Endothelial cell of umbilical vein (primary cell): ENCODE measurements around the gene ST6GAL2. TPM values are rescaled to one million over a fixed set of nuclear protein-coding genes. Genes with fewer than 3 reads are reported as not detected.

Experiments
- BruUV-seq: library from RNA; stranded (reverse); fragments of 400-500 nt; replicated peaks from 2 replicates; lab custom pipeline; 2021; lab: Mats Ljungman, UMichigan
- CTCF ChIA-PET: fragments of 300-600, 350-600 bp; sonication (Branson Sonifier 250); formaldehyde crosslinking; loops from one replicate; lab custom pipeline; 2021; ENCODE audit warnings: antibody characterized with exemption, inconsistent platforms; lab: Charles Lee
- POLR2A ChIA-PET: fragments of 300-600, 350-600 bp; sonication (Branson Sonifier 250); formaldehyde crosslinking; loops from one replicate; lab custom pipeline; 2021; ENCODE audit warnings: antibody characterized with exemption, inconsistent platforms; lab: Charles Lee
- DNase-seq: peaks from one replicate; pipeline ENCODE4 v3.0.0-alpha.2; 2011; ENCODE audit warnings: low read depth, low spot score
- FAIRE-seq: peaks from 2 replicates; lab custom pipeline; 2011; peaks lifted over from hg19 to GRCh38; lab: Jason Lieb, UNC
- H2AFZ ChIP-seq: 2 replicates; pipeline ENCODE4 v1.6.0; 2012; ENCODE audit warnings: low read depth, low read length, control low read depth, inconsistent platforms
- H3K27ac ChIP-seq: 2 replicates; pipeline ENCODE4 v1.5.1; 2011; ENCODE audit warnings: low read depth, mild to moderate bottlenecking, control low read depth, low read length, moderate library complexity; ENCODE audit not compliant: insufficient read depth
- H3K27me3 ChIP-seq, 2 experiments: 2 replicates each; pipeline versions ENCODE4 v1.6.0 to v1.6.1; 2011; ENCODE audit warnings: low read length in 2 of 2, mixed read lengths in 1 of 2; ENCODE audit not compliant: control insufficient read depth in 2 of 2, insufficient read depth in 2 of 2
- H3K36me3 ChIP-seq, 2 experiments: 2 replicates in 1 of 2; 3 replicates in 1 of 2; pipeline ENCODE4 v1.5.1; 2011; ENCODE audit warnings: low read length in 2 of 2, mild to moderate bottlenecking in 1 of 2, moderate library complexity in 1 of 2; ENCODE audit not compliant: control insufficient read depth in 2 of 2, insufficient read depth in 2 of 2; ENCODE audit errors: extremely low read depth in 1 of 2
- H3K4me1 ChIP-seq: 3 replicates; pipeline ENCODE4 v1.5.1; 2011; ENCODE audit warnings: mild to moderate bottlenecking, low read length; ENCODE audit not compliant: control insufficient read depth, insufficient read depth; ENCODE audit errors: extremely low read depth
- H3K4me2 ChIP-seq: 2 replicates; pipeline ENCODE4 v1.6.1; 2011; ENCODE audit warnings: low read length, control low read depth, mixed read lengths; ENCODE audit not compliant: insufficient read depth
- H3K4me3 ChIP-seq, 3 experiments: fragments of 200-600 bp in 1 of 3; sonication (generic), shearing (Covaris generic) in 1 of 3; replicated peaks in 1 of 3; 2 replicates each; pipeline ENCODE4 v1.5.1; 2011 to 2016; ENCODE audit warnings: control low read depth in 3 of 3, low read length in 3 of 3, mild to moderate bottlenecking in 2 of 3, inconsistent platforms in 1 of 3, low read depth in 1 of 3, moderate library complexity in 1 of 3; ENCODE audit not compliant: insufficient read depth in 1 of 3
- H3K79me2 ChIP-seq: 2 replicates; pipeline ENCODE4 v1.6.0; 2012; ENCODE audit warnings: low read length, inconsistent platforms; ENCODE audit not compliant: control insufficient read depth, insufficient read depth
- H3K9ac ChIP-seq: replicated peaks from 2 replicates; pipeline ENCODE3; 2011; ENCODE audit warnings: low read length, control low read depth; ENCODE audit not compliant: insufficient read depth; ENCODE audit errors: extremely low read depth
- H3K9me1 ChIP-seq: replicated peaks from 3 replicates; pipeline ENCODE4 v1.6.0; 2011; ENCODE audit warnings: mild to moderate bottlenecking, low read length; ENCODE audit not compliant: control insufficient read depth, insufficient read depth; ENCODE audit errors: extremely low read depth
- H3K9me3 ChIP-seq: replicated peaks from 2 replicates; pipeline ENCODE4 v1.5.1; 2012; ENCODE audit warnings: low read length, inconsistent platforms; ENCODE audit not compliant: control insufficient read depth, insufficient read depth
- H4K20me1 ChIP-seq: replicated peaks from 2 replicates; pipeline ENCODE3; 2011; ENCODE audit warnings: mild to moderate bottlenecking, low read length; ENCODE audit not compliant: control insufficient read depth, insufficient read depth; ENCODE audit errors: extremely low read depth
- CTCF ChIP-seq, 2 donors: IDR thresholded peaks; 1 replicate in 1 of 2; 2 replicates in 1 of 2; pipeline ENCODE4 v1.5.1; 2011; ENCODE audit warnings: low read length in 2 of 2, mild to moderate bottlenecking in 2 of 2, moderate library complexity in 2 of 2, control low read depth in 1 of 2, inconsistent platforms in 1 of 2, low read depth in 1 of 2; ENCODE audit not compliant: insufficient read depth in 1 of 2; ENCODE audit errors: extremely low read depth in 1 of 2
- EZH2 ChIP-seq: IDR thresholded peaks from 2 replicates; pipeline ENCODE4 v1.6.1; 2012; ENCODE audit warnings: borderline replicate concordance, low read depth, mild to moderate bottlenecking, moderate library complexity, low read length, inconsistent platforms; ENCODE audit not compliant: severe bottlenecking
- FOS ChIP-seq: IDR thresholded peaks from 2 replicates; pipeline ENCODE4 v1.6.1; 2011; ENCODE audit warnings: mild to moderate bottlenecking, low read length, moderate library complexity, borderline replicate concordance; ENCODE audit not compliant: insufficient read depth
- GATA2 ChIP-seq: IDR thresholded peaks from 2 replicates; pipeline ENCODE4 v1.7.0; 2011; ENCODE audit warnings: low read depth, mild to moderate bottlenecking, moderate library complexity, mixed read lengths, low read length; ENCODE audit not compliant: insufficient read length, insufficient read depth
- JUN ChIP-seq: IDR thresholded peaks from 2 replicates; pipeline ENCODE4 v1.6.1; 2011; ENCODE audit warnings: borderline replicate concordance, low read depth; ENCODE audit not compliant: insufficient read length, insufficient read depth
- MYC ChIP-seq: IDR thresholded peaks from one replicate; pipeline ENCODE4 v1.6.1; 2011; ENCODE audit warnings: mild to moderate bottlenecking, low read depth, low read length
- POLR2A ChIP-seq: IDR thresholded peaks from 2 replicates; pipeline ENCODE4 v1.6.1; 2012; ENCODE audit warnings: low read depth, mild to moderate bottlenecking, control low read depth, low read length
- POLR2AphosphoS5 ChIP-seq: IDR thresholded peaks from 2 replicates; pipeline ENCODE4 v1.6.1; 2012; ENCODE audit warnings: low read depth, mild to moderate bottlenecking, control low read depth, low read length, moderate library complexity; ENCODE audit not compliant: insufficient read depth
- dilution Hi-C: fragments of 300-500 bp; cut with MboI; formaldehyde crosslinking; loops from one replicate; pipeline ENCODE4 v1.15.0; 2019; ENCODE audit warnings: low sequenced_read_pairs; ENCODE audit not compliant: extremely low pct_ligation_motif_present
- intact Hi-C: fragments of 100-400 bp; cut with micrococcal nuclease; formaldehyde crosslinking; loops from one replicate; pipeline ENCODE4 v1.10.0; 2022
- polyA plus RNA-seq, 4 experiments: library from polyadenylated mRNA; depleted of rRNA in 3 of 4; stranded (reverse) in 3 of 4; unstranded in 1 of 4; fragments of >200 nt; gene quantifications; 2 replicates each; pipeline versions ENCODE4 v1.2.1 to v1.2.3, GENCODE V29; 2011 to 2012; ENCODE audit warnings: missing spikeins in 1 of 4
- total RNA-seq: library from RNA; stranded (reverse); gene quantifications from 2 replicates; pipeline ENCODE4 v1.2.3, GENCODE V29; 2021
- TF ChIP-seq, protein P1 (sequence below): IDR thresholded peaks from 2 replicates; pipeline ENCODE4 v1.6.1; 2011; ENCODE audit not compliant: insufficient read depth, insufficient read length

ST6GAL2 gene
- total and polyA plus RNA-seq, 2 donors (not counting 3 experiments of a cell fraction or from before 2014, with no cell fraction given): not detected

DNA sequence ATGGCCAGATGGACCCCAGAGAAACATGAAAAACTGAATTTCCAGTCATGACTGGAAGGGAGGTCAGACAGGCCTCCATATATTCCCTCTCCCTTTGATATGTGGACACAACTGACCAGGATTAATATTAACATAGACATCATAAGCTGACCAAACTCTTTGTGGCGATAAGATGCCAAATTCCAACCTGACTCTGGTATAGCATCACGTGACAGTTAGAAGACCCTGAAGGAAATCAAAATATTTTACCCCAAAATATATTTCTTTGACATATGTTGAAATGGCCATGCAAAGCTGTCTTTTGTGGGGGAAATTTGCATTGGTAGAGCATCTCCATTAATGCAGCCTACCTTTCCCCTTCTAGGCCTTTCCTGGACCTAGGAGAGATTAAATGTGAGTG is 36.7 kb downstream of the ST6GAL2 start:
- ChIA-PET POLR2A (no interaction called here), CTCF (no interaction called here)
- Histone ChIP-seq H3K27me3 (no peaks in the 10 kb centered on the region), H3K9ac (no peak overlapping the region), H3K9me1 (no peaks in the 10 kb centered on the region), H4K20me1 (no peaks in the 10 kb centered on the region), H3K4me3 (no peak overlapping the region), H3K4me2 (no peak overlapping the region), H2AFZ (no peak overlapping the region), H3K9me3 (peaks cover 2% of the 10 kb centered on the region), H3K4me1 (no peaks in the 10 kb centered on the region), H3K36me3 (no peaks in the 10 kb centered on the region), H3K79me2 (no peaks in the 10 kb centered on the region), H3K27ac (no peak overlapping the region)
- no peak for FAIRE-seq
- DNase-seq: no peak
- TF ChIP-seq FOS (no peak), EZH2 (no peak), MYC (no peak), JUN (no peak), POLR2AphosphoS5 (no peak), CTCF (IDR thresholded peaks at IDR 0.05; ENCODE audit: extremely low read depth in 1 of 2, insufficient read depth in 1 of 2, low read depth in 1 of 2, low read length in 2 of 2) (no peak), POLR2A (no peak), GATA2 (no peak)
- TF ChIP-seq, protein P1, sequence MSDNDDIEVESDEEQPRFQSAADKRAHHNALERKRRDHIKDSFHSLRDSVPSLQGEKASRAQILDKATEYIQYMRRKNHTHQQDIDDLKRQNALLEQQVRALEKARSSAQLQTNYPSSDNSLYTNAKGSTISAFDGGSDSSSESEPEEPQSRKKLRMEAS: no peak
- no TSS peak for BruUV-seq
- dilution Hi-C loops: no loop called here
- intact Hi-C loops: no loop called here
